H9 (cell line): ENCODE data around the gene RALGPS2. TPM values are rescaled to one million over a fixed set of nuclear protein-coding genes. Genes with fewer than 3 reads are reported as not detected.

Experiments
- DNase-seq: peaks from one replicate; pipeline ENCODE4 v3.0.0-alpha.2; 2017
- H2AFZ ChIP-seq: one replicate; pipeline ENCODE4 v1.6.1; 2013; ENCODE audit warnings: mild to moderate bottlenecking, low read length, control low read depth, moderate library complexity
- H2AK5ac ChIP-seq: 2 replicates; pipeline ENCODE4 v1.6.1; 2013; ENCODE audit warnings: low read length, control low read depth, mixed read lengths; ENCODE audit not compliant: insufficient read length
- H2BK120ac ChIP-seq: one replicate; pipeline ENCODE4 v1.6.1; 2013; ENCODE audit warnings: low read depth, mild to moderate bottlenecking, low read length, control low read depth, inconsistent platforms; ENCODE audit not compliant: poor library complexity, severe bottlenecking
- H2BK12ac ChIP-seq: 2 replicates; pipeline ENCODE4 v1.6.1; 2013; ENCODE audit warnings: low read length, control low read depth, mixed read lengths, low read depth; ENCODE audit not compliant: insufficient read length
- H2BK15ac ChIP-seq: 2 replicates; pipeline ENCODE4 v1.6.1; 2013; ENCODE audit warnings: low read depth, low read length, control low read depth
- H2BK20ac ChIP-seq: one replicate; pipeline ENCODE4 v1.6.1; 2013; ENCODE audit warnings: low read depth, mild to moderate bottlenecking, low read length, control low read depth, inconsistent platforms; ENCODE audit not compliant: poor library complexity, severe bottlenecking
- H2BK5ac ChIP-seq: 2 replicates; pipeline ENCODE4 v1.6.1; 2013; ENCODE audit warnings: low read length, control low read depth, mixed read lengths; ENCODE audit not compliant: insufficient read length
- H3K14ac ChIP-seq: 2 replicates; pipeline ENCODE4 v1.6.1; 2013; ENCODE audit warnings: low read length, control low read depth; ENCODE audit not compliant: insufficient read depth
- H3K18ac ChIP-seq: 2 replicates; pipeline ENCODE4 v1.6.1; 2013; ENCODE audit warnings: low read depth, mild to moderate bottlenecking, mixed read lengths, low read length, control low read depth; ENCODE audit not compliant: insufficient read length
- H3K23ac ChIP-seq: 2 replicates; pipeline ENCODE4 v1.6.1; 2013; ENCODE audit warnings: low read length, control low read depth, mixed read lengths, low read depth; ENCODE audit not compliant: insufficient read length
- H3K23me2 ChIP-seq: 2 replicates; pipeline ENCODE4 v1.6.1; 2013; ENCODE audit warnings: low read depth, mild to moderate bottlenecking, mixed read lengths, low read length, control low read depth; ENCODE audit not compliant: insufficient read length, poor library complexity, severe bottlenecking
- H3K27ac ChIP-seq: 2 replicates; pipeline ENCODE4 v1.5.1; 2013; ENCODE audit warnings: low read length, control low read depth, mixed read lengths, low read depth; ENCODE audit not compliant: insufficient read length
- H3K27me3 ChIP-seq: 2 replicates; pipeline ENCODE4 v1.6.1; 2013; ENCODE audit warnings: low read length, control low read depth, inconsistent platforms; ENCODE audit not compliant: insufficient read depth
- H3K4ac ChIP-seq: 2 replicates; pipeline ENCODE4 v1.6.1; 2013; ENCODE audit warnings: low read depth, mild to moderate bottlenecking, control low read depth, inconsistent platforms, low read length, moderate library complexity
- H3K4me1 ChIP-seq: 2 replicates; pipeline ENCODE4 v1.6.1; 2013; ENCODE audit warnings: low read length, control low read depth, inconsistent platforms; ENCODE audit not compliant: insufficient read depth
- H3K4me2 ChIP-seq: 2 replicates; pipeline ENCODE4 v1.6.1; 2013; ENCODE audit warnings: low read length, control low read depth, mixed read lengths; ENCODE audit not compliant: insufficient read length, insufficient read depth
- H3K56ac ChIP-seq: 2 replicates; pipeline ENCODE4 v1.6.1; 2013; ENCODE audit warnings: low read depth, mild to moderate bottlenecking, mixed read lengths, low read length, control low read depth; ENCODE audit not compliant: insufficient read length
- H3K79me1 ChIP-seq: 2 replicates; pipeline ENCODE4 v1.6.1; 2013; ENCODE audit warnings: low read depth, mild to moderate bottlenecking, moderate library complexity, low read length, control low read depth, inconsistent platforms; ENCODE audit not compliant: insufficient read depth, poor library complexity, severe bottlenecking
- H3K79me2 ChIP-seq: 2 replicates; pipeline ENCODE4 v1.6.1; 2013; ENCODE audit warnings: low read length, control low read depth, inconsistent platforms; ENCODE audit not compliant: insufficient read depth
- H3K9ac ChIP-seq: 2 replicates; pipeline ENCODE4 v1.6.1; 2013; ENCODE audit warnings: low read length, control low read depth, mixed read lengths; ENCODE audit not compliant: insufficient read length; ENCODE audit errors: extremely low read depth
- H3K9me3 ChIP-seq: one replicate; pipeline ENCODE4 v1.6.1; 2013; ENCODE audit warnings: low read depth, low read length, inconsistent platforms; ENCODE audit not compliant: control insufficient read depth
- H3T11ph ChIP-seq: one replicate; pipeline ENCODE4 v1.6.1; 2013; ENCODE audit warnings: mild to moderate bottlenecking, low read length, control low read depth, inconsistent platforms
- H4K20me1 ChIP-seq: one replicate; pipeline ENCODE4 v1.6.1; 2013; ENCODE audit not compliant: control insufficient read depth, insufficient read length, insufficient read depth
- H4K5ac ChIP-seq: 2 replicates; pipeline ENCODE4 v1.6.1; 2013; ENCODE audit warnings: low read depth, mild to moderate bottlenecking, mixed read lengths, low read length, control low read depth; ENCODE audit not compliant: insufficient read length
- H4K8ac ChIP-seq: replicated peaks from 2 replicates; pipeline ENCODE4 v1.6.1; 2013; ENCODE audit warnings: low read length, control low read depth, mixed read lengths, low read depth; ENCODE audit not compliant: insufficient read length
- H4K91ac ChIP-seq: 2 replicates; pipeline ENCODE4 v1.6.1; 2013; ENCODE audit warnings: low read depth, mild to moderate bottlenecking, moderate library complexity, mixed read lengths, low read length, control low read depth; ENCODE audit not compliant: insufficient read length
- H3K27ac Mint-ChIP-seq, 3 experiments: 2 replicates in 2 of 3; 3 replicates in 1 of 3; pipeline ENCODE4 v1.8.0; 2020 to 2021; ENCODE audit warnings: mixed read lengths in 3 of 3, mild to moderate bottlenecking in 1 of 3, moderate library complexity in 1 of 3
- H3K27me3 Mint-ChIP-seq: 2 replicates; pipeline ENCODE4 v1.8.0; 2021; ENCODE audit warnings: low read depth, mild to moderate bottlenecking, moderate library complexity, mixed read lengths
- H3K36me3 Mint-ChIP-seq, 3 experiments: 2 replicates in 2 of 3; 3 replicates in 1 of 3; pipeline ENCODE4 v1.8.0; 2020 to 2021; ENCODE audit warnings: low read depth in 3 of 3, mixed read lengths in 3 of 3; ENCODE audit not compliant: insufficient read depth in 1 of 3
- H3K4me1 Mint-ChIP-seq, 2 experiments: 2 replicates each; pipeline ENCODE4 v1.8.0; 2020; ENCODE audit warnings: mixed read lengths in 2 of 2
- H3K4me3 Mint-ChIP-seq, 2 experiments: 2 replicates in 1 of 2; 3 replicates in 1 of 2; pipeline ENCODE4 v1.8.0; 2020 to 2021; ENCODE audit warnings: mild to moderate bottlenecking in 2 of 2, mixed read lengths in 2 of 2, moderate library complexity in 1 of 2
- H3K9me3 Mint-ChIP-seq, 2 experiments: 2 replicates in 1 of 2; 3 replicates in 1 of 2; pipeline ENCODE4 v1.8.0; 2020; ENCODE audit warnings: mild to moderate bottlenecking in 2 of 2, mixed read lengths in 2 of 2, moderate library complexity in 1 of 2
- WGBS: extraction: QIAGEN DNeasy Blood & Tissue Kit; methylation state at CpG from one replicate; pipeline ENCODE4 v1.1.7; 2013; ENCODE audit warnings: missing lambda C conversion rate, low lambda C conversion rate, mixed read lengths; ENCODE audit not compliant: insufficient read length; ENCODE audit errors: extremely low coverage; 5-methylcytosine and 5-hydroxymethylcytosine counted together
- total RNA-seq: library from RNA; stranded (reverse); gene quantifications from 2 replicates; pipeline ENCODE4 v1.2.1, GENCODE V29; 2021
- TF ChIP-seq, protein P1 (sequence below): fragments of 200-600 bp; sonication (generic); conservative IDR thresholded peaks from 3 replicates; pipeline ENCODE4 v1.8.0; 2021; ENCODE audit warnings: antibody characterized with exemption, mild to moderate bottlenecking

RALGPS2 gene
- total RNA-seq, 1 experiment from 2014 or later, result 32.6 TPM

GRCh38 chr1:178806665-178807300 is 81.7 kb downstream of the RALGPS2 start:
- no peak overlapping the region for H2BK15ac ChIP-seq
- H2BK120ac ChIP-seq, result no peak overlapping the region
- H4K5ac ChIP-seq, result no peak overlapping the region
- H4K91ac ChIP-seq, result no peak overlapping the region
- no peak overlapping the region for H3K27ac ChIP-seq
- no peak overlapping the region for H2BK12ac ChIP-seq
- H4K20me1 ChIP-seq, result no peaks in the 10 kb centered on the region
- no peak overlapping the region for H2BK20ac ChIP-seq
- Mint-ChIP-seq H3K27me3 (no peaks in the 10 kb centered on the region), H3K4me3 (no peak overlapping the region), H3K4me1 (peaks cover 2 to 5% of the 10 kb centered on the region in 2 experiments; a peak in 3 of 4 replicates), H3K27ac (no peak overlapping the region; a peak in 1 of 7 replicates), H3K36me3 (peaks cover 4 to 13% (median 6%) of the 10 kb centered on the region in 3 experiments; a peak in 6 of 7 replicates), H3K9me3 (no peaks in the 10 kb centered on the region; a peak in 1 of 5 replicates)
- TF ChIP-seq, protein P1, sequence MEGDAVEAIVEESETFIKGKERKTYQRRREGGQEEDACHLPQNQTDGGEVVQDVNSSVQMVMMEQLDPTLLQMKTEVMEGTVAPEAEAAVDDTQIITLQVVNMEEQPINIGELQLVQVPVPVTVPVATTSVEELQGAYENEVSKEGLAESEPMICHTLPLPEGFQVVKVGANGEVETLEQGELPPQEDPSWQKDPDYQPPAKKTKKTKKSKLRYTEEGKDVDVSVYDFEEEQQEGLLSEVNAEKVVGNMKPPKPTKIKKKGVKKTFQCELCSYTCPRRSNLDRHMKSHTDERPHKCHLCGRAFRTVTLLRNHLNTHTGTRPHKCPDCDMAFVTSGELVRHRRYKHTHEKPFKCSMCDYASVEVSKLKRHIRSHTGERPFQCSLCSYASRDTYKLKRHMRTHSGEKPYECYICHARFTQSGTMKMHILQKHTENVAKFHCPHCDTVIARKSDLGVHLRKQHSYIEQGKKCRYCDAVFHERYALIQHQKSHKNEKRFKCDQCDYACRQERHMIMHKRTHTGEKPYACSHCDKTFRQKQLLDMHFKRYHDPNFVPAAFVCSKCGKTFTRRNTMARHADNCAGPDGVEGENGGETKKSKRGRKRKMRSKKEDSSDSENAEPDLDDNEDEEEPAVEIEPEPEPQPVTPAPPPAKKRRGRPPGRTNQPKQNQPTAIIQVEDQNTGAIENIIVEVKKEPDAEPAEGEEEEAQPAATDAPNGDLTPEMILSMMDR, result no peak
- H3K23ac ChIP-seq, result no peak overlapping the region
- H3K9ac ChIP-seq, result no peak overlapping the region
- no peak overlapping the region for H3K18ac ChIP-seq
- H3K79me1 ChIP-seq, result no peaks in the 10 kb centered on the region
- no peaks in the 10 kb centered on the region for H3K4me1 ChIP-seq
- no CpG with 5 or more reads among the region's 9 CpGs for WGBS
- no peak overlapping the region for H3K14ac ChIP-seq
- DNase-seq, result no peak
- no peaks in the 10 kb centered on the region for H3K23me2 ChIP-seq
- no peak overlapping the region for H3K4ac ChIP-seq
- H3K4me2 ChIP-seq, result no peak overlapping the region
- H2AFZ ChIP-seq, result no peak overlapping the region
- H3K9me3 ChIP-seq, result no peaks in the 10 kb centered on the region
- no peak overlapping the region for H4K8ac ChIP-seq
- no peaks in the 10 kb centered on the region for H3K79me2 ChIP-seq
- no peak overlapping the region for H2AK5ac ChIP-seq
- H3K56ac ChIP-seq, result no peak overlapping the region
- no peak overlapping the region for H3T11ph ChIP-seq
- H3K27me3 ChIP-seq, result no peaks in the 10 kb centered on the region
- no peak overlapping the region for H2BK5ac ChIP-seq
